ENCODE measurements around the gene BANP. TPM values are rescaled to one million over a fixed set of nuclear protein-coding genes. Genes with fewer than 3 reads are reported as not detected.

BANP gene
- polyA plus RNA-seq, 3 donors from 2014 or later: 6.3 to 19.4 (median 10.2) TPM

GRCh38 chr16:87949071-87949744, 2.0 kb upstream of the BANP start:
- Mint-ChIP-seq H3K9me3 (no peaks in the 10 kb centered on the region), H3K4me1 (peaks cover 28 to 32% of the 10 kb centered on the region in 2 donors), H3K27ac (peak overlapping the region in 1 of 6 donors; percentile 26), H3K36me3 (peaks cover 0 to 10% (median 0%) of the 10 kb centered on the region in 3 donors), H3K4me3 (peak overlapping the region in 4 of 5 donors; percentile 24 to 60 (median 37)), H3K27me3 (ENCODE audit: low read depth in 3 of 3) (peaks cover 4 to 13% (median 12%) of the 10 kb centered on the region in 3 donors)
- no peak for DNase-seq

- Mint-ChIP-seq H3K4me1 (peaks cover 55 to 58% of the 10 kb centered on the region in 2 donors), H3K4me3 (peak overlapping the region; percentile 88 to 100 (median 100)), H3K36me3 (peaks cover 0 to 15% (median 0%) of the 10 kb centered on the region in 3 donors), H3K27me3 (ENCODE audit: low read depth in 3 of 3) (peaks cover 4 to 18% (median 5%) of the 10 kb centered on the region in 3 donors), H3K27ac (peak overlapping the region; percentile 91 to 100 (median 96)), H3K9me3 (no peaks in the 10 kb centered on the region)
- DNase-seq: no peak
Observed at GRCh38 chr16:87951552-87952538, 611 bp downstream of the BANP start.

- no peaks in the 10 kb centered on the region for H3K9me3 Mint-ChIP-seq
- peaks cover 4 to 18% (median 5%) of the 10 kb centered on the region in 3 donors for H3K27me3 Mint-ChIP-seq (ENCODE audit: low read depth in 3 of 3)
- peaks cover 64 to 67% of the 10 kb centered on the region in 2 donors for H3K4me1 Mint-ChIP-seq
- peak overlapping the region; percentile 91 to 98 (median 94) for H3K27ac Mint-ChIP-seq
- H3K36me3 Mint-ChIP-seq: peaks cover 0 to 15% (median 0%) of the 10 kb centered on the region in 3 donors
- H3K4me3 Mint-ChIP-seq: peak overlapping the region; percentile 85 to 88 (median 86)
- DNase-seq: no peak
Observed at GRCh38 chr16:87952751-87953150, 1.5 kb downstream of the BANP start.

- Mint-ChIP-seq H3K36me3 (peaks cover 0 to 19% (median 4%) of the 10 kb centered on the region in 3 donors), H3K4me1 (peaks cover 71 to 75% of the 10 kb centered on the region in 2 donors), H3K4me3 (peak overlapping the region; percentile 61 to 87 (median 71))
Observed at GRCh38 chr16:87953308-87954215, 2.3 kb downstream of the BANP start.

GRCh38 chr16:87954361-87954760, 3.1 kb downstream of the BANP start:
- H3K4me1 Mint-ChIP-seq: peaks cover 79 to 83% of the 10 kb centered on the region in 2 donors
- H3K4me3 Mint-ChIP-seq: peak overlapping the region in 4 of 5 donors; percentile 21 to 53 (median 26)

More at GRCh38 chr16:87953308-87954215, 2.3 kb downstream of the BANP start:
- H3K9me3 Mint-ChIP-seq: no peaks in the 10 kb centered on the region
- no peak for DNase-seq
- H3K27me3 Mint-ChIP-seq (ENCODE audit: low read depth in 3 of 3): peaks cover 4 to 16% (median 8%) of the 10 kb centered on the region in 3 donors
- peak overlapping the region; percentile 86 to 98 (median 94) for H3K27ac Mint-ChIP-seq

GRCh38 chr16:87954826-87955225, 3.6 kb downstream of the BANP start:
- Mint-ChIP-seq H3K27ac (peak overlapping the region; percentile 86 to 98 (median 94)), H3K4me3 (peak overlapping the region; percentile 21 to 82 (median 53)), H3K36me3 (peaks cover 0 to 19% (median 7%) of the 10 kb centered on the region in 3 donors), H3K4me1 (peaks cover 82 to 88% of the 10 kb centered on the region in 2 donors), H3K27me3 (ENCODE audit: low read depth in 3 of 3) (peaks cover 4 to 16% (median 8%) of the 10 kb centered on the region in 3 donors), H3K9me3 (no peaks in the 10 kb centered on the region)
- peak in 2 of 3 donors; percentile 21 to 33 for DNase-seq

More at GRCh38 chr16:87954361-87954760, 3.1 kb downstream of the BANP start:
- Mint-ChIP-seq H3K9me3 (no peaks in the 10 kb centered on the region), H3K27me3 (ENCODE audit: low read depth in 3 of 3) (peaks cover 4 to 16% (median 8%) of the 10 kb centered on the region in 3 donors), H3K27ac (peak overlapping the region; percentile 86 to 98 (median 94)), H3K36me3 (peaks cover 0 to 19% (median 7%) of the 10 kb centered on the region in 3 donors)
- no peak for DNase-seq

GRCh38 chr16:87955302-87956097, 4.3 kb downstream of the BANP start:
- H3K9me3 Mint-ChIP-seq: no peaks in the 10 kb centered on the region
- H3K4me3 Mint-ChIP-seq: peak overlapping the region; percentile 69 to 82 (median 78)
- peaks cover 88 to 92% of the 10 kb centered on the region in 2 donors for H3K4me1 Mint-ChIP-seq
- peaks cover 0 to 19% (median 7%) of the 10 kb centered on the region in 3 donors for H3K36me3 Mint-ChIP-seq
- peak overlapping the region; percentile 86 to 98 (median 94) for H3K27ac Mint-ChIP-seq
- peaks cover 4 to 16% (median 11%) of the 10 kb centered on the region in 3 donors for H3K27me3 Mint-ChIP-seq (ENCODE audit: low read depth in 3 of 3)
- peak; percentile 42 to 54 (median 49) for DNase-seq

- H3K27ac Mint-ChIP-seq: peak overlapping the region; percentile 86 to 98 (median 94)
- H3K9me3 Mint-ChIP-seq: no peaks in the 10 kb centered on the region
- H3K36me3 Mint-ChIP-seq: peaks cover 0 to 19% (median 7%) of the 10 kb centered on the region in 3 donors
- DNase-seq: no peak
- peak overlapping the region; percentile 69 to 82 (median 78) for H3K4me3 Mint-ChIP-seq
- H3K4me1 Mint-ChIP-seq: peaks cover 86 to 91% of the 10 kb centered on the region in 2 donors
- peaks cover under 1 to 15% (median 7%) of the 10 kb centered on the region in 3 donors for H3K27me3 Mint-ChIP-seq (ENCODE audit: low read depth in 3 of 3)
Observed at GRCh38 chr16:87956098-87956364, 4.8 kb downstream of the BANP start.

GRCh38 chr16:87956365-87957231, 5.4 kb downstream of the BANP start:
- Mint-ChIP-seq H3K36me3 (peaks cover 0 to 19% (median 7%) of the 10 kb centered on the region in 3 donors), H3K9me3 (no peaks in the 10 kb centered on the region), H3K27me3 (ENCODE audit: low read depth in 3 of 3) (peaks cover 0 to 14% (median 7%) of the 10 kb centered on the region in 3 donors), H3K27ac (peak overlapping the region; percentile 86 to 98 (median 94)), H3K4me1 (peaks cover 88 to 96% of the 10 kb centered on the region in 2 donors), H3K4me3 (peak overlapping the region; percentile 69 to 82 (median 78))
- DNase-seq: peak; percentile 80 to 85 (median 81)

- Mint-ChIP-seq H3K9me3 (no peaks in the 10 kb centered on the region), H3K4me3 (peak overlapping the region; percentile 69 to 82 (median 78)), H3K4me1 (peaks cover 85 to 93% of the 10 kb centered on the region in 2 donors), H3K27ac (peak overlapping the region; percentile 86 to 98 (median 94)), H3K36me3 (peaks cover 0 to 14% (median 7%) of the 10 kb centered on the region in 3 donors), H3K27me3 (ENCODE audit: low read depth in 3 of 3) (peaks cover 0 to 10% (median 7%) of the 10 kb centered on the region in 3 donors)
- DNase-seq: no peak
Observed at GRCh38 chr16:87957296-87958094, 6.3 kb downstream of the BANP start.
